ENCODE data around the gene CRB3. TPM values are rescaled to one million over a fixed set of nuclear protein-coding genes. Genes with fewer than 3 reads are reported as not detected.

The CRB3 gene
- total RNA-seq, 1 experiment from 2014 or later, result not detected

DNA sequence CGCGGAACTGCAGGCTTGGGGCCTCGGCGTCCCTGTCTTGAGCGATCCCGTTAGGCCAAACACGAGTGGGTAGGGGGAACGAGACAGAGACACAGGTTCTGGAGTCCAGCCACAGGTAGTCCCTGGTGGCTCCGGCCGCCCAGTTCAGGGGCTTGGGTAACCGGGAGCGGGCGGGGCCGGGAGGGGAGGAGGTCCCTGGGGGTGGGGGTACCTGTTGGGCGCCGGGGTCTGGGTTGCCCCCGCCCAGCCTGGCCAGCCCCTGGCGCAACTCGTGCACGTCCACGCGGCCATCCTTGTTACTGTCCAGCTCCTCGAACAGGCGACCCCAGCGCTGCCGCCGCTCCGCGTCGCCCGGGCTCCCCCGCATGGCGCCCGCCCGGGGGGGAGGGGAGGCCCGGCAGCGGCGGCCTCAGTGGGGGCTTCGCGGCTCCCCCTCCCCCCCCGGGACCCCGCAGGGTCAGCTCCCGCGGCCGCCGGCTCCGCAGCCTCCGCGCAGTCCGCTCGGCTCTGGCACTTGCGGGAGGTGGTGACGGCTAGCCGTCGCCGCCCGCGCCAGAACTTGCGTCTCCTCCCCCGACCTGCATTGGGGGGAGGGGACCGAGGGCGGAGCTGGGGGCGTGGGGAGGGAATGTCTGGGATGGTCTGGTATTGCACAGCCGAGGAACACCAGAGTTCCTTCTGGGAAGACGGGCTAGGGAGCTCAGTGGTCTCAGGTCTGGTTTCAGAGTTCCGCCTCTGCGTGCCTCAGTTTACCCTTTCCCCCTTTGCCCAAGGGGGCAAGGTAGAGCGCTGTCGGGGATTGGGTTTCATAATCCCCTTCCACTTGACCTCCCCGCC lies 4.6 kb upstream of the CRB3 start, which contains the start of gene SLC25A23:
Gene SLC25A23, minus strand, starts transcription at position 531 of the 837 bp plus-strand sequence. Its CDS starts 164 bp downstream, at position 367.
- peaks cover 13% of the 10 kb centered on the region for H3K4me1 ChIP-seq (ENCODE audit: insufficient read depth, low read length, poor library complexity, severe bottlenecking)
- H3K36me3 ChIP-seq (ENCODE audit: insufficient read depth, low read length, poor library complexity, severe bottlenecking), result peaks cover 6% of the 10 kb centered on the region
- DNase-seq (ENCODE audit: low spot score), result peak; percentile 89
- intact Hi-C loops (cut with micrococcal nuclease; ENCODE audit: unreplicated experiment), result no loop called here
- peak within 1 kb of the TSS; percentile 64 for H3K27ac ChIP-seq (ENCODE audit: low read depth, low read length, poor library complexity, severe bottlenecking)
- H3K4me3 ChIP-seq (ENCODE audit: low read depth, low read length, poor library complexity, severe bottlenecking), result peak within 1 kb of the TSS; percentile 80
- CTCF ChIA-PET, result interaction anchor here (0.6 kb wide), 1 partner anchor 199 kb away, joined by 3 read pairs; no protein-coding TSS in a partner anchor
- POLR2A ChIA-PET (ENCODE audit: low non-redundant PET), result no interaction called here
- no TSS peak for BruUV-seq (replicated peaks)
- H3K9me3 ChIP-seq (ENCODE audit: low read depth, low read length, poor library complexity, severe bottlenecking), result no peaks in the 10 kb centered on the region
- TF ChIP-seq EZH2 (IDR thresholded peaks at IDR 0.05; ENCODE audit: borderline replicate concordance, low read depth, low read length, poor library complexity, severe bottlenecking) (no peak), CTCF (conservative IDR thresholded peaks at IDR 0.05; ENCODE audit: low read depth, low read length) (no peak)
- H3K27me3 ChIP-seq (replicated peaks; ENCODE audit: insufficient read depth, low read depth, low read length, poor library complexity), result peaks cover 5% of the 10 kb centered on the region

- ChIA-PET POLR2A (ENCODE audit: low non-redundant PET) (no interaction called here), CTCF (interaction anchor here (0.7 kb wide), 1 partner anchor 56 kb away, joined by 4 read pairs; no protein-coding TSS in a partner anchor)
- H3K4me1 ChIP-seq (ENCODE audit: insufficient read depth, low read length, poor library complexity, severe bottlenecking), result peaks cover 13% of the 10 kb centered on the region
- peak overlapping the region; percentile 80 for H3K4me3 ChIP-seq (ENCODE audit: low read depth, low read length, poor library complexity, severe bottlenecking)
- peaks cover 3% of the 10 kb centered on the region for H3K36me3 ChIP-seq (ENCODE audit: insufficient read depth, low read length, poor library complexity, severe bottlenecking)
- DNase-seq (ENCODE audit: low spot score), result peak; percentile 100
- TF ChIP-seq CTCF (conservative IDR thresholded peaks at IDR 0.05; ENCODE audit: low read depth, low read length), result peak; percentile 66
- TF ChIP-seq EZH2 (IDR thresholded peaks at IDR 0.05; ENCODE audit: borderline replicate concordance, low read depth, low read length, poor library complexity, severe bottlenecking), result no peak
- peaks cover 11% of the 10 kb centered on the region for H3K27me3 ChIP-seq (replicated peaks; ENCODE audit: insufficient read depth, low read depth, low read length, poor library complexity)
- intact Hi-C loops (cut with micrococcal nuclease; ENCODE audit: unreplicated experiment), result no loop called here
- H3K9me3 ChIP-seq (ENCODE audit: low read depth, low read length, poor library complexity, severe bottlenecking), result no peaks in the 10 kb centered on the region
- peak overlapping the region; percentile 64 for H3K27ac ChIP-seq (ENCODE audit: low read depth, low read length, poor library complexity, severe bottlenecking)
- BruUV-seq (replicated peaks), result no TSS peak
Observed at GRCh38 chr19:6460099-6460884, 3.8 kb upstream of the CRB3 start.

- Histone ChIP-seq H3K9me3 (ENCODE audit: low read depth, low read length, poor library complexity, severe bottlenecking) (no peaks in the 10 kb centered on the region), H3K36me3 (ENCODE audit: insufficient read depth, low read length, poor library complexity, severe bottlenecking) (no peaks in the 10 kb centered on the region), H3K4me1 (ENCODE audit: insufficient read depth, low read length, poor library complexity, severe bottlenecking) (peaks cover 3% of the 10 kb centered on the region), H3K27ac (ENCODE audit: low read depth, low read length, poor library complexity, severe bottlenecking) (no peak overlapping the region), H3K27me3 (replicated peaks; ENCODE audit: insufficient read depth, low read depth, low read length, poor library complexity) (peaks cover 15% of the 10 kb centered on the region), H3K4me3 (ENCODE audit: low read depth, low read length, poor library complexity, severe bottlenecking) (no peak overlapping the region)
- no peak for TF ChIP-seq CTCF (conservative IDR thresholded peaks at IDR 0.05; ENCODE audit: low read depth, low read length)
- no peak for TF ChIP-seq EZH2 (IDR thresholded peaks at IDR 0.05; ENCODE audit: borderline replicate concordance, low read depth, low read length, poor library complexity, severe bottlenecking)
- POLR2A ChIA-PET (ENCODE audit: low non-redundant PET), result interaction anchor here (0.5 kb wide), 1 partner anchor 316 kb away, joined by 9 read pairs; no protein-coding TSS in a partner anchor
- intact Hi-C loops (cut with micrococcal nuclease; ENCODE audit: unreplicated experiment), result no loop called here
- BruUV-seq (replicated peaks), result no TSS peak
- no peak for DNase-seq (ENCODE audit: low spot score)
- CTCF ChIA-PET, result no interaction called here
Observed at GRCh38 chr19:6465006-6465405, 935 bp downstream of the CRB3 start.

Data from A673 (cell line).